HG02885 (cell line): ENCODE results near the gene CRIP2.

Source experiments
- ATAC-seq: cut with Tn5 transposase; IDR thresholded peaks from one replicate; pipeline ENCODE4 v1.9.1; 2021; ENCODE audit warnings: mild to moderate bottlenecking; ENCODE audit not compliant: unreplicated experiment, poor library complexity

CRIP2 gene

GRCh38 chr14:105460116-105460515 is 14.5 kb upstream of the CRIP2 start:
- ATAC-seq = no peak

GRCh38 chr14:105460616-105461015 is 14.0 kb upstream of the CRIP2 start:
- no peak for ATAC-seq

GRCh38 chr14:105461903-105462302 is 12.7 kb upstream of the CRIP2 start:
- ATAC-seq = no peak

- ATAC-seq = no peak
Measured at GRCh38 chr14:105464501-105464900, 10.1 kb upstream of the CRIP2 start.

- no peak for ATAC-seq
Measured at GRCh38 chr14:105465209-105466031, 9.2 kb upstream of the CRIP2 start.

- ATAC-seq = no peak
Measured at GRCh38 chr14:105466531-105467248, 7.9 kb upstream of the CRIP2 start.

GRCh38 chr14:105467249-105467941 is 7.2 kb upstream of the CRIP2 start:
- ATAC-seq = no peak

GRCh38 chr14:105467942-105468471 is 6.6 kb upstream of the CRIP2 start:
- ATAC-seq = no peak

- no peak for ATAC-seq
Measured at GRCh38 chr14:105468621-105469241, 5.9 kb upstream of the CRIP2 start.

- no peak for ATAC-seq
Measured at GRCh38 chr14:105469456-105470349, 4.9 kb upstream of the CRIP2 start.

GRCh38 chr14:105470350-105471296 is 4.0 kb upstream of the CRIP2 start:
- no peak for ATAC-seq

GRCh38 chr14:105471297-105471821 is 3.3 kb upstream of the CRIP2 start:
- no peak for ATAC-seq

- ATAC-seq = no peak
Measured at GRCh38 chr14:105471823-105472485, 2.7 kb upstream of the CRIP2 start.

- no peak for ATAC-seq
Measured at GRCh38 chr14:105472486-105472991, 2.1 kb upstream of the CRIP2 start.

- ATAC-seq = no peak
Measured at GRCh38 chr14:105473033-105473676, 1.5 kb upstream of the CRIP2 start.

GRCh38 chr14:105473677-105474482 is 741 bp upstream of the CRIP2 start:
- peak; percentile 23 for ATAC-seq
